Suppressor macrophage treated with lipopolysaccharide for 1 hour (primary cell): Measurements from ENCODE around the gene ID2.
A peak's percentile ranks its signal among the peaks of the same experiment; 100 is the strongest.

ENCODE experiments used
- DNase-seq, 3 donors: peaks; one replicate each; pipeline ENCODE4 v3.0.0-alpha.2; 2020 to 2022

ID2 gene

DNA sequence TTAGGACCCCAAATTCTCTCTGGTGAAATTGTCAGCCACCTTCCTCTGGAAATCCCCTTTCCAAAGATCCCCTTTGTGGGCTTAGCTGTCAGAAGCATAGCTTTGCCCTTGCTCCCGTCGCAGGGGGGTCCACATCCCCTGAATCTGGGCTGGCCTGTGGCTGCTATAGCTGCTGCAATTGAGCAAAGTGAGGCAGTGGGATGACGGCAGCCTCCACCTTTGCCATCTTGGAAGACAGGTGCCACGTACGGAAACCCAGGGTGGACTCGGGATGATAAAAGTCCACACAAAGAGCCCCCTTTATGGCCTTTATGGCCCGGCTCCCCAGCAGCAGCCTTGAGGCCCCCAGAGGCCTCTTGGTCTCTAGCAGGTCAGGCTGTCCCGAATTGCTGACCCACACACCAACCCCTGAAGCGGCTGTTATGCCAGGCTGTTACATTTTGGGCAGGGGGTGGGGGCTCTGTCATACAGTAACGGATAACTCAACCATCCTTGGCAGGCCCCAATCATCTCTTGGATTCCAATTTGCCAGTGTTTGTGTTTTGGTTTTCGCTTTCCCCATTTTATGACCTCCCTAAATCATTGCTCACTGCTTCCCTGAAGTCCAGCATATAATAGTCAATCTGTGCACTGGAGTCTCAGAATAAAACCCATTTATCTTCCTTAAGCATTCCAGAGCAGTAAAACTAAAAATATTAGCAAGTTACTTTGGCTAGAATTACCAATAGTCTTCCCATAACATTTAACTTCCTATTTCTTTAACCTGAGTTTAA lies 33.2 kb upstream of the ID2 start:
- no peak for DNase-seq

DNA sequence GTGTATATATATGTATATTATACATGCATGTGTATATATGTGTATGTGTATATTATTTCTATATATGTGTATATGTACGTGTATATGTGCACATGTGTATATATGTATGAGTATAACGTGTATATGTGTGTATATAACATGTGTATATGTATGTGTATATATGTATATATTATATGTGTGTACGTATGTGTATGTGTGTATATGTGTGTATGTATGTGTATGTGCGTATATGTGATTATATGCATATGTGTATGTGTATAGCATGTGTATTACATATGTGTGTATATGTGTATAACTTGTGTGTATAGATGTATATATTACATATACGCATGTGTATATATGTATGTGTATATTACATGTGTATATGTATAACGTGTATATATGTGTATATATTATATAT lies 32.1 kb upstream of the ID2 start:
- DNase-seq: no peak

DNA sequence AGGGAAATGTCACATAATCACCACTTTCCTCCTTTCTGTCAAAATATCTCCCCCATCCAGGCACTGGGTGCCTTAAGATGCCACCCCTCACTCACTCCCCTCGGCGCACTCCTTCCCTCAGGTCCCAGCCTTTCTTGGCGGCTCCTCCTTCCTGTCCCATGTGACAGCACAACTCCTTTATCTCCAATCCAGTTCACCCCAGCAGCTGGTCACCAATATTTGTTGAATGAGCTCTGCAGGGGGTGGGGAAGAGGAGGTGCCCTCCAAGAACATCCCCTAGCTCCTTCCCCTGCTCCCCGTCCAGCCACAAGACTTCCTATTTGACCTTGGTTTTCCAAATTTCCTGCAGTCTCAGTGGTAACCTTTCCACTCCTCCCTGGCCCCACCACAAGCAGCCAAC lies 31.6 kb upstream of the ID2 start:
- DNase-seq: no peak

DNA sequence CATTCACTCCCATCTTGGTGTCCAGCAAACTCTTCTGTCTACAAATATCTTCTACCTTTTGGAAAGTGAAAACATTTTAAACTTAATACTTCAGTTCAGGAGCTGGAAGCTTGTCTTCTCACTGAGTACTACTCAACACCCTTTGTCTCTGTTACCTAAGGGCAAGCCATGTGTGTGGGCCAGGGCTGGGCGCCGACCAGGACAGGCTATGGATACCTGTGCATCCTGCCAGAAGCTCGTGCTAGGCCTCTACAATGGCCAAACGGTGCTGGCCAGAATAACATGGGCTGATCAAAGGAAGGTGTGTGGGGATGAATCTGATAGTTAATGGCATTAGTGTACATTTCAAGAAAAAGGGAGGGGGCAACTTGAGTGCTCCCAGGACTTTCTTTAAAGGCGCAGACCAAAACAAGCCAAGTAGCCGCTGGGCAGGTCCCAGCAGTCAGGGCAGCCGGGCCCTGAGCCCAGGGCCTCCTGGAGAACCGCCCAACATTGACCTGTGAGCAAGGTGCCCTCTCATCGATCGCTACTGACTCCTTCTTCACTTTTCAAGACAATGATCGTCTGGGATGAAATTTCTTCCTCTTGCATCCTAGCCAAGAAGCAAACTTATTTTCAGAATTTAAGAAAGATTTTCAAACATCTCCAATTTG lies 29.0 kb upstream of the ID2 start:
- DNase-seq: no peak

DNA sequence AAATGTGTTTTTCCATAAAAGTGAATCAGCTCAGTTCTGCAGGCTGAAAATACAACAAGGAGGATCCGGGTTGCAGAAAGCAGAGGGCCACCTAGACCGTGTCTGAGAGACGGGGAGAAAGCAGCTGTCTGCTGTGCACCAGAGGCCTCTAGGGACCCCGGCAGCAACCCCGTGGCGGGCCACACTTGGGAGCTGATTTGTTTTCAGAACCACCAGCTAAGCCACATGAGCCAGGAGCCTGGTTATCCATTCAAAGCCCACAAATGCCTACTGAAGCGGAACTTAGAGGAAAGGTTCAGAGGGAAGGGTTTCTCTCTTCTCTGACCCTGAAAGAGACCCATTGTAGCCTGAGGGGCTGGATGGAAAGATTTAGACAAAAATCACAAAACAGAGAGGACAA lies 28.4 kb upstream of the ID2 start:
- DNase-seq: no peak

DNA sequence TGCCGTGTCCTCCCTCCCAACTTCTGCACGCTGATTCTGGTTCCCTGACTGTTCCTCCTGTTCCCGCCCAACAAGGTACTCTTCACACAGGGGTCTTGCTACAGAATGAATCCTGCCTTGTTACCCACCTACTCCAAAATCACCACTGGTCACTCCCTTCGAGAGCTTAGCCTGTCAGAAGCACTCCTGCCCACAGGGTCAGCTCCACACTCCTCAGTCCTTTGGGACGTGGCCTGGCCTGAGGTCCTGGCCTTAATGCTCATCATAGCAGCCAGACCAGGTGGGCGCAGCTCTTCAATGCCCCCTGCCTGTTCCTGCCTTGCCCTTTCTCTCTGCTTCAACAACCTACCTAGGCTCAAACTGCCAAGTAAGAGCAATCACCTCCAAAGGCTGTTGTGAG lies 27.8 kb upstream of the ID2 start:
- no peak for DNase-seq

DNA sequence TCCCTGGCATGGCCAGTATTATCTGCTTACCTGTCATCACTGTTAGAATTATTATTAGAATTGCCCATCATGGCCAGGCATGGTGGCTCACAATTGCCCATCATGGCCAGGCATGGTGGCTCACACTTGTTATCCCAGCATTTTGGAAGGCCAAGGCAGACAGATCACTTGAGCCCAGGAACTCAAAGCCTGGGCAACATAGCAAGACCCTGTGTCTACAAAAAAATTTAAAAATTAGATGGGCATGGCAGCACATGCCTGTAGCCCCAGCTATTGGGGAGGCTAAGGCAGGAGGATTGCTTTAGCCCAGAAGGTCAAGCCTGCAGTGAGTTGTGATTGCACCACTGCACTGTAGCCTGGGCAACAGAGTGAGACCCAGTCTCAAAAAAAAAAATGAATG lies 27.4 kb upstream of the ID2 start:
- DNase-seq: no peak

DNA sequence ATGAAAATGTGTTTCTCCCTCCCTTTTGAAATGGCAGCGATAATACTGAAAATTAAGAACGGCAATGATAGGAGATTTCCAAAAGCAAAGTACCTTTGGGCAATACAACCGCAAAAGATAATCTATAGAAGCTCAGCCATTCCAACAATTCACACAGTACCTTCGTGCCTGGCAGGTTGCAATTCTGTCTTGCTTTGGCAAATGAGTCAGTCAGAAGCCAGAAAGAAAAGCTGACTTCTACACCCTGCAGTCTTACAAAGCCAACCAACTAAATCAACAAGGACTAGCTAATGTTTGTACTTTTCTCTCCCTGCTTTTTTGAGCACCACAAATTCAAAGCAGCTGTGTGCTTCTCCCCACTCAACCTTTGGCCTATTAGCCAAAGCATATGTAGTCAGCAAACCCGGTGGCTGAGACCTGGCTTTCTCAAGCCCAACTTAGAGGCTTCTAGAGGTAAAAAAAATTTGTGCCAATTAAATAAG lies 25.7 kb upstream of the ID2 start:
- DNase-seq: no peak

DNA sequence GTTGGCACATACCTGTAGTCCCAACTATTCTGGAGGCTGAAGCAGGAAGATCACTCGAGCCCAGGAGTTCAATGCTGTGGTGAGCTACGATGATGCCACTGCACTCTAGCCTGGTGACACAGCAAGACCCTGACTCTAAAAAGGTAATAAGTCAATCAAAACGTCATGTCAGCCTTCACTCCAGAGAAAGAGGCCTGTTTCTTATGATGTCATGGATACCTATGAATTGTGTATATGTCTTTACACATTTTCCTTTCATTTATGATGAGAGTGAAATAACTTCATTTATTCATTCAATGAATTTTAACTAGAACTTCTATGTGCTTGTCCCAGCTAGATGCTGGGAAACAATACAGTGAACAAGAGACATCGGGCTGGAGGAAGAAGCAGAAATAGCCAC lies 25.0 kb upstream of the ID2 start:
- DNase-seq: no peak

DNA sequence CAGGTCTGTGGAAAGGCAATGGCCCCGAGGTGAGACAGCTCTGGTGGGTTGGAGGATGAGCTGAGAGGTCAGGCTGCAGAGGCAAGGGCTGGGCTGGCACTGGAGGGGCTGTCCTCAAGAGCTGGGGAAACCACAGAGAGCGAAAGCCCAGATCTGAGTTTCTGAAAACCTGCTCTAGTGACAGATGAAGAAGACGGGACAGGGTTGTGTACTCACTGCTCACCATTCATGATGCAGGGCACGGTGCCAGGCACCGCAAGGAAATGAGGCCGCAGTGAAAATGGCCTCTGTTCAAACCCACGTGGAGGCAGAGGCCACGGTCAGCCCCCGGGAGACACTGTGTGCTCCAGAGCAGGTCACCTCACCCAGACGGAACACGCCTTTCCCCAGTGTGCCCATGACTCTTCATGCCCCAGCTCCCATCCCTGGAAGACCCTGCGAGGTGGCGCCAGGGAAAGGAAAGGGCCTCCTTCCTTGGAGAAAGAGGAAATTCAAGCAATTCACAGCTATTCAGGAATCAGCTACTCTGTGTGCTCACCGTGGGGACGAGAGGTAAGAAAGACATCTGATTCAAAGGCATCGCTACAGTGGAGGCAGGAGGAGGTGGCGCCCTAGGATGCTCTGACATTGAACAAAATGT lies 24.3 kb upstream of the ID2 start:
- no peak for DNase-seq

DNA sequence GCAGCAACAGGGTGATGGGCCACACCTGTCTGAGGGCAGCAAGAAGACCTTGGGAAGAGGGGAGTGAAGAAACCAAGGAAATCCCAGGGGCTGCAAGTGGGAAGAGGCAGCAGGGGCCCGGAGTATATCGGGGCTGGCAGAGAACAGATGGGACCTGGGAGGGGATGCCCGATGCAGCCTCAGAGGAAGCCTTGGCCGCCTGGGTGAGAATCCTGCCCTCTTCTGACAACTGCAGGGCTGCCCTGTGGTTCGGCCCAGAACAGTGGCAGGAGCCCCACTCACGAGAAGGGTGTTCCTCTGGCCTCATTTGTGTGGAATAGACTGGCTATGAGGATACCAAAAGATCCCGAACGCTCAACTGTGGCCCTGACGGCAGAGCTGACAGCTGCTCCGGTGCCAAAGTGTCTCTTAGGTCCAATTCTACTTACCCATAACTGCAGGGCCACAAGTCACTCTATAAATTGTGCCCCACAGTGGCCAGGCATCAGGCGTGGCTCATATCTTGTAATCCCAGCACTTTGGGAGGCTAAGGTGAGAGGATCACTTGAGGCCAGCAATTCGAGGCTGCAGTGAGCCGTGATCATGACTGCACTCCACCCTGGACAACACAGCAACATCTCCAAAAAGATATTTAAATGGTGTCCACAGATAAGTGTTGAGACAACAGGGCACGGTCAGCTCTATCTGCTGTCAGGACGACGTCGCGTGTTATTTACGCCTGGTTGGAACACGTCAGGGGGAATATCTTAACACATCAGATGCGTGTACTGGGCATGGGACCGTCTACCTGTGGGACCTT lies 23.6 kb upstream of the ID2 start:
- DNase-seq: no peak

DNA sequence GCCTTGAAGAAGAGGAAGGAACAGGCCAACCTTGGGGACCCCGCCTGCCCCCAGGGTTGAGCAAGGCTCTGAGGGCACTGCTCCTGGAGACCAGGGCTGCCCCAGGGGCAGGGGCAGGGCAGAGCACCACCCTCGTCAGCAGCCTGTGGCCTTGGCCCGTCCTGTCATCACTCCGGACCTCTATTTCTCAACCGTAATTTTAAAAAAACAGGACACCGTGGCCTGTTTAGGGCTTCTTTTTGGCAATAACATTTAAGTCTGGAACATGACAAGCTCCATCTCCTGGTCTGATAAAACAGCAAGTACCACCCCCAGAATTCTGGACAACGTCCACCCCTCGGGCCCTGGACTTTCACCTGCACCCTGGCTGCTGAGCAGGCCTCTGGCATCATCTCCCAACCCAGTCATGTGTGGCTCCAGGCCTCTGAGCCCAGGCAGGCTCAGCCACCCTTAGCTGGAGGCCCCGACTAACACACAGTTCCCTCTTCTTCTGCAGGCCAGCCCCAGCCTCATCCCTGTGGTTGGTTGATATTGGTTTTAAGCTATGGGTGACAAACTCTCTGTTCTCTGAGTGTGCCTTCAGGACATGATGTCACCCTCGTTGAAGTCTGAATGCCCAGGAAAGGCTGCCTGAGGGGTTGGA lies 22.6 kb upstream of the ID2 start:
- peak in 1 of 3 donors; percentile 44 for DNase-seq

DNA sequence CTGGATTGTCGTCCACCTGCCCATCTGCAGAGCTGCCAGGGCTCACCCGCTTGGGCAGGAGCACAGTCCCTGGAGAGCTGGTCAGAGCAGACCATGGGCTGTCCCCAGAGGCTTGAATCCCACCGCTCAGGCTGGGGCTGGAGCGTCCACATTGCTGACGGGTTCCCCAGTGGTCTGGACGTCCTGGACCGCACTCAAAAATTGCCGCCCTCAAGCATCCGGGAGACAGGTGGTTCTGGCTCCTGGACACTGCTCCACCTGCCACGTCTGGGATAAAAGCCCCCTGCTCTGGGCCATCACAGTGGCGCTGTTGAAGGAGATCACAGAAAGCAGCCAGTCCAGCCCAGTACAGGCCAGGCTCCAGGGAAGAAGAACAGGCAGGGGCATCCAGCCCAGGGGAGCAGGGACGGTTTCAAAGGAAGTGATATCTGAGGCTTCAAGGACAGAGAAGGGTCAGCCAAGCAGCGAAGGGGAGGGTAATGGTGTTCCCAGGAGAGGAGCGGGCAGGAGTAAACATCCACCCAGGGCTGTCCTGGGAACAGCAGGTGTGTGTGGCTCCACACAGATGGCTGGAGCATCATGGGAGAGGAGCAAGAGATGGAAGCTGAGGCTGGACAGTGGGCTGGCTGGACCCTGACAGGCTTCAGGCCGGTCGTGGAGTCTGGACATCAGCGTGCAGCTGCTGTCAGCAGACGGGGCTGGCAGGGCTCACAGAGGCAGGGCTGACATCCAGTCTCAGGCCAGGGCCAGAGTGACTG lies 21.9 kb upstream of the ID2 start:
- DNase-seq: no peak

DNA sequence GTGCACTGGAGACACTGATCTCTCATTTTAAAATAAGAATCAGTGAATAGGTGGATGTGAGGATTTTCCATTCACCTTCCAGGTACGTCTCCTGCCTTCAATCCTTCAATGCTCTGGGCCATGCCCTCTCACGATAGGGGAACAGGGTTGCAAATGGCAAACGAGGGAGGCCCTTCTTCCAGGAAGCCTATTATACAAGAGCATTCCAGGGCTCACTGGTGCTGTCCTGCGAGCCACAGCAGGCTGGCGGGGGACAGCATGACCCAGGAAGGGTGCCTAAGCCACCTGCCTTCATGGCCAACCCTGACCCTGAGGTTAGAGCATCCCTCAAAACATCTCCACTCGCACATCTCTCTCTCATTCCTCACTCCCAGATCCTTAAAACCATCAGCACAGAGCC lies 20.6 kb upstream of the ID2 start:
- no peak for DNase-seq

DNA sequence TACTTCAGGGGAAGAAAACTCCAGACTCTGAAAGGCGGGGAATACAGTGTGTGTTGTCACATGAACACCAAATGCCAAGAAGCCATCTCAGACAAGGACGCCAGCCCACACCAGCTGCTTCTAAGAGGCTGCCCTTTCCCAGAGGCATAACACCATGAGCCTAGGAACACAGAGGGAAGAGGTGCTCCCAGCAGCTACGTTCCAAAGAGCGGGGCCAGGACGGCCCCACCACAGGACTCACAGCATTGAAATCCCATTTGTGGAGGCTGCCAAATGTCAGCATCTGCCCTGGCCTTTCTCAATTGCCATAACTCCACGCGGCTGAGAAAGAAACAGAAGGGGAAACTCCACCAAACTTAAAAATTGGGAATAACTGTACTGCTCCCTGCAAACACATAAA lies 20.1 kb upstream of the ID2 start:
- no peak for DNase-seq

DNA sequence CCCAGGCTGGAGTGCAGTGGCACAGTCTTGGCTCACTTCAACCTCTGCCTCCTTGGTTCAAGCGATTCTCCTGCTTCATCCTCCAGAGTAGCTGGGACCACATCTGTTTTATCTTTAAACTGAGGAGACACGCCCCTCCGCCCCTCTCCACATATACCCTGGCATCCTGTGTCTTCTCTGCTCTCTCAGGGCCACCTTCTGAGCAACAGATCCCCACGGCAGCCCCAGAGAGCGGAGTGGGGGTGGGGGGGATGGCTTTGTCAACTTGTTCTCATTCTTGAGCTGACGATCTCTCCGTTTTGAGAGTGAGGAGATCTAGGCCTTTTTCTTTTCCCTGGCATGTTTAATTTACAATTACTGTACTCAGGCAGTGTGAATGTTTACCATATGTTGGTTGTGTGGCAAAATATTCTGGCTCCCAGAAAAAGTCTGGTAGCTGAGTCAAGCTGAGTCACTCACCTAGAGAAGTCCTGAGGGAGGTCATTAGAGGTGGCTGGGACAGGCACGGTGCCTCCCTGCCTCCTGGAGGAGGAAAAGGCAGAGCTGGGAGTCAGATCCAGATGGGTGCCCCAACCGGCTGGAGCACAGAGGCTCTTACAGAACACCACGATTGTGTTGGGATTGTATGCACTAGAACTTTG lies 19.5 kb upstream of the ID2 start:
- DNase-seq: no peak

DNA sequence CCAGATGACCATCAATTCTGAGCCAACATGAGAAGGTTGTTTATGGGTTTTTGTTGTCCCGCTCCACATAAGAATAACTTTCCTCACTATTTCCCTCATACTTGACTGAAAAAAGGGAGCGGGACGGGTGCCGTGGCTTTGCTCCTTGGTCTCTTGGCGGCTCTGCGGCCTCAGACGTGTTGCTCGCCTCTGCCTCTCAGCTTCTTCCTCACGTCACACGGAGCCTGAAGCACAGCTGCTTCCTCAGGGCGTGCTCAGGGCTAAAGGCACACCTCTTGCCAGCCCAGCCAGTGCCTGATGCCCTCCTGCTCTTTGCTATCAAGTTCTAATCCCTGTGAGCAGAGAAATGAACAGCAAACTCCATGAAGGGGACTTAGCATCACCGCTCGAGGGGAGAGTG lies 17.9 kb upstream of the ID2 start:
- peak in 2 of 3 donors; percentile 32 to 41 for DNase-seq

DNA sequence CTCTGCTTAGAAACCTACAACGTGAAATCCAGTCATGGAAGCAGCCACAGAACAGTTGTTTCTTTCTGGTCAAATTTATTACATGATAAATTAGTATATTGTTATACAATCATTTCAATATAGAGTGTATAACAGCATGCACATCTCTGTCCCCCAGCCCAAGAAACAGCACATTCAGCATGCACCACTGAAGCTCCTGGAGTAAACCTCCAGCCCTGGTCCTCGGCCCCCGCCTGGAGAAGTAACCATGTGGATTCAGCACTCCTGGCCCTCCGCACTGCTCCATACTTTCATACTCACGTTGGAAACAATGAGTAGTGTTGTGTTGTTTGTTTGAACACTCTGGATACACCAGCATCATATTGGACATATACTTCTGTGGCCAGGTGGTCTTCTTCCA lies 15.3 kb upstream of the ID2 start:
- no peak for DNase-seq

DNA sequence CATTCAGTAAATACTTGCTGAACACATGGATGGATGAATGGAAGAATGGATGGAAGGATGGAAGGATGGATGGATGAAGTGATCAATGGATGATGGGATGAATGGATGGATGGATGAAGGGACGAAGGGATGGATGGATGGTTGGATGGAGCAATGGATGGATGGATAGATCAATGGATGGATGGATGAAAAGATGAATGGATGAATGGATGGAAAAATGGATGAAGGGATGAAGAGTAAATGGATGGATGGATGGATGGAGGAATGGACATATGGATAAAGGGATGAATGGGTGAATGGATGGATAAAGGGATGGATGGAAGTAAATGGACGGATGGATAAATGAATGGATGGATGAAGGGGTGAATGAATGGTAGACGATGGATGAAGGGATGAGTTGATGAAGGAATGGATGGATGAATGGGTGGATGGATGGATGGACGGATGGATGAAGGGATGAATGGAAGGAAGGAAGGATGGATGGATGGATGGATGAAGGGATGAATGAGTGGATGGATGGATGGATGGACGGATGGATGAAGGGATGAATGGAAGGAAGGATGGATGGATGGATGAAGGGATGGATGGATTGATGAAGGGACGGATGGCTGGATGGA lies 13.9 kb upstream of the ID2 start:
- DNase-seq: no peak

DNA sequence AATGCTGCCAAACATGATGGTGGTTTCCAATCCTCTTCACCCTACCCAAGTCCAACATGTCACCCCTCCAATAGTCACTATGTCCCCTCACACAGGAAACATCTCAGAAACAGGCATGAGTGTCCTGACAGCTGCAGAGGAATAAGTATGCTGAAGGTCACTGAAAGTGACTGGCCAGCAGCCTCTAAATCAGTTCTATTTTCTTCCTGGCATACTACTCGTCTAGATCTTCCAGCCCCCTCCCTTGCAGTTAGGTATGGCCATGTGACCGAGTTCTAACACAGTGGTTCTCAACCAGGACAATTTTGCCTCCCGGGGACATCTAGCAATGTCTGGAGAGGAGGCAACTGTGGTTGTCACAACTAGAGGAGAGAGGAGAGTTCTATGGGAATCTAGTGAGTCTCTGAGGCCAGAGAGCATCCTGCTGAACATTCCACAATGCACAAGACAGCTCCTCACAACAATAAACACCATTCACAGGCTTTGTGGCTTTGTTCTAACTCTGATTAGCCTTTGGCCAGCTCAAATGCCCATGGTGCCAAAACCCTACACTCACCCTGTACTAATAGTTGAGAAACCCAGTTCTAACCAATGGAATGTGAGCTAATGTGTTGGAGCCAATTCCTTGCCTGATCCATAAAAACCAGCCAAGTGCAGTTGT lies 12.6 kb upstream of the ID2 start:
- no peak for DNase-seq

DNA sequence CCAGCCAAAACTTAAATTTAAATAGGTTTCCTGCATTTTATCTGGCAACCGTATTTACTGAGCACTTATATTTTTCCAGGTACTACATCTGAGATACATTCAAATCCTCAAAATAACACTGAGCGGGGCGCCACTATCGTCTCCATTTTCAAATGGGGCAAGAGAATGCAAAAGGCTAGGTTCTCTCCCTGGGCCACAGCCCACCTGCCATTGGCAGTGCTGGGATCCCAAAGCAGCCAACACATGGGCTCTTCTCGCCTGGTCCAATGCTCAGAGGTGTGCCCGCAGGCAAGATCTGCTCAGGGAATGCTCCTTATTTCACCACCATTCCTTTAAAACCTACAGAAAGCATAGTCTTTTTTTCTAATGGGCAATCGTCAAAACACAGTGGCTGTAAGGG lies 11.3 kb upstream of the ID2 start:
- no peak for DNase-seq
